Stimulated activated CD8-positive, alpha-beta memory T cell treated with anti-CD3 and anti-CD28 coated beads, Interleukin-7, amount 100 ng/mL, for 24 hours (primary cell): Measurements from ENCODE around the gene RIPK3.
"Not testable (repeated sequence)": the region's sequence is repeated elsewhere in the genome, so short reads cannot be mapped to it uniquely, and the experiment has no call there.

Experiments
- DNase-seq: peaks from one replicate; pipeline ENCODE4 v3.0.0-alpha.2; 2020; ENCODE audit warnings: low read depth

Gene RIPK3

GRCh38 chr14:24369463-24369862, 29.7 kb upstream of the RIPK3 start:
- no peak for DNase-seq

GRCh38 chr14:24368562-24369252, 28.9 kb upstream of the RIPK3 start:
- DNase-seq = no peak

- no peak for DNase-seq
Observed at GRCh38 chr14:24368212-24368561, 28.4 kb upstream of the RIPK3 start.

GRCh38 chr14:24367514-24368211, 27.9 kb upstream of the RIPK3 start, which contains the start of gene NFATC4:
NFATC4 (plus strand) TSS chr14:24368184; CDS start chr14:24368341, 157 bp downstream.
- DNase-seq = no peak

GRCh38 chr14:24366721-24367513, 27.1 kb upstream of the RIPK3 start:
- DNase-seq = no peak

GRCh38 chr14:24366413-24366720, 26.6 kb upstream of the RIPK3 start:
- no peak for DNase-seq

- peak; percentile 34 for DNase-seq
Observed at GRCh38 chr14:24365600-24366412, 26.0 kb upstream of the RIPK3 start.

GRCh38 chr14:24364841-24365240, 25.1 kb upstream of the RIPK3 start:
- DNase-seq = no peak

- no peak for DNase-seq
Observed at GRCh38 chr14:24363401-24363800, 23.6 kb upstream of the RIPK3 start.

GRCh38 chr14:24362241-24362960, 22.6 kb upstream of the RIPK3 start:
- DNase-seq = no peak

GRCh38 chr14:24361326-24361725, 21.5 kb upstream of the RIPK3 start:
- no peak for DNase-seq

- no peak for DNase-seq
Observed at GRCh38 chr14:24360281-24360680, 20.5 kb upstream of the RIPK3 start.

GRCh38 chr14:24356208-24356607, 16.4 kb upstream of the RIPK3 start:
- no peak for DNase-seq

GRCh38 chr14:24355009-24355408, 15.2 kb upstream of the RIPK3 start:
- no peak for DNase-seq

- DNase-seq = not testable (repeated sequence)
Observed at GRCh38 chr14:24354482-24354825, 14.7 kb upstream of the RIPK3 start.

GRCh38 chr14:24353559-24354481, 14.0 kb upstream of the RIPK3 start:
- no peak for DNase-seq

- DNase-seq = no peak
Observed at GRCh38 chr14:24351517-24351916, 11.7 kb upstream of the RIPK3 start.

GRCh38 chr14:24349742-24350141, 10.0 kb upstream of the RIPK3 start:
- no peak for DNase-seq

GRCh38 chr14:24348186-24348585, 8.4 kb upstream of the RIPK3 start:
- DNase-seq = no peak

- no peak for DNase-seq
Observed at GRCh38 chr14:24347134-24347533, 7.3 kb upstream of the RIPK3 start.
